Colonic mucosa (tissue), 4 donors: Measurements from ENCODE around the gene SPTB. TPM values are rescaled to one million over a fixed set of nuclear protein-coding genes. Genes with fewer than 3 reads are reported as not detected.

ENCODE experiments used
- DNase-seq: peaks from one replicate; pipeline ENCODE4 v3.0.0-alpha.2; 2020
- H3K27ac ChIP-seq: fragments of 200-600 bp; one replicate; pipeline ENCODE4 v1.8.0; 2021
- H3K27me3 ChIP-seq: fragments of 200-600 bp; one replicate; pipeline ENCODE4 v1.8.0; 2021
- H3K36me3 ChIP-seq: fragments of 200-600 bp; one replicate; pipeline ENCODE4 v1.8.0; 2021
- H3K4me1 ChIP-seq: fragments of 200-600 bp; one replicate; pipeline ENCODE4 v1.8.0; 2021; ENCODE audit warnings: mild to moderate bottlenecking
- H3K4me3 ChIP-seq: fragments of 200-600 bp; one replicate; pipeline ENCODE4 v1.8.0; 2021
- H3K9ac ChIP-seq, 2 donors: one replicate each; pipeline ENCODE4 v1.7.0; 2013; ENCODE audit warnings: control low read depth in 2 of 2, low read depth in 2 of 2, low read length in 2 of 2
- H3K9me3 ChIP-seq: fragments of 200-600 bp; one replicate; pipeline ENCODE4 v1.8.0; 2021
- intact Hi-C: fragments of 100-400 bp; cut with DNase I; formaldehyde crosslinking; loops from one replicate; pipeline ENCODE4 v1.14.1; 2022
- total RNA-seq, 2 donors: library from RNA; stranded (reverse); fragmentation: NEBNext Ultra II Directional in 1 of 2; extraction: Animal tissue kit (Norgen Biotek cat#: 25700) in 1 of 2; gene quantifications; one replicate each; pipeline ENCODE4 v1.2.1, GENCODE V29; 2021
- TF ChIP-seq, protein P1 (sequence below): fragments of 200-600 bp; IDR thresholded peaks from one replicate; pipeline ENCODE4 v1.8.0; 2022; ENCODE audit warnings: antibody characterized with exemption, mild to moderate bottlenecking
- donor health status: healthy.
- donor health status: DM: no; HTN: no; CAD: no.
- donor health status: DM: no; HTN: no; CAD: no.

Gene SPTB
- total RNA-seq, 2 donors from 2014 or later: 0.42 to 0.52 TPM

DNA sequence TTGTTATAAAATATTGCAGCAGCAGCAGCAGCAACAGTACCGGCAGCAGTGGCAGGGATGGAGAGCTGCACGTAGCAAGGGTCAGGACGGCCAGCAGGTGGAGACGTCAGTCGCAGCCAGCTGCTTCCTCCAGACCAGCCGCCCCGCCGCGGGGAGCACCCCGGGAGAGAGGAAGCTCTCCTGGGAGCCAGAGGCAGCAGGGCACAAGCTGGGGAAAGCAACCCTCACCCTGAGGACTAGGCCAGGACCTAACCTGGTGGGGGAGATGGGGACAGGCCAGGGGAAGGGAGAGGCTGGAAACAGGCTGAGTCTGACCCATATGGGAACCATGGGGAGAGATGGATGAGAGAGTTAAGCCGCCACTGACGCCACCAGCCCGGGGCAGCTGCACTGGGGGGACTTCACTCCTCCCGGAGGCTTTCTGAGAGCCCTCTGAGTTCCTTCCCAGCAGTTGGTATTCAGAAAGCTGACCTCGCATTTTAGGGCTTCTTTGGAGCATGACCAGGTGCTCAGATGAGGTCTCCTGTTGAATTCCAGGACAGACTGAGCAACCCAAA lies 56.3 kb downstream of the SPTB start:
- H3K4me1 ChIP-seq: peaks cover 3% of the 10 kb centered on the region
- H3K36me3 ChIP-seq: no peaks in the 10 kb centered on the region
- peak; percentile 72 for DNase-seq
- H3K9ac ChIP-seq: no peak overlapping the region
- intact Hi-C loops: loop anchor here (5.0 kb wide), 1 partner anchor 69 kb away; no protein-coding TSS in a partner anchor
- H3K27me3 ChIP-seq: no peaks in the 10 kb centered on the region
- no peaks in the 10 kb centered on the region for H3K9me3 ChIP-seq
- TF ChIP-seq, protein P1, sequence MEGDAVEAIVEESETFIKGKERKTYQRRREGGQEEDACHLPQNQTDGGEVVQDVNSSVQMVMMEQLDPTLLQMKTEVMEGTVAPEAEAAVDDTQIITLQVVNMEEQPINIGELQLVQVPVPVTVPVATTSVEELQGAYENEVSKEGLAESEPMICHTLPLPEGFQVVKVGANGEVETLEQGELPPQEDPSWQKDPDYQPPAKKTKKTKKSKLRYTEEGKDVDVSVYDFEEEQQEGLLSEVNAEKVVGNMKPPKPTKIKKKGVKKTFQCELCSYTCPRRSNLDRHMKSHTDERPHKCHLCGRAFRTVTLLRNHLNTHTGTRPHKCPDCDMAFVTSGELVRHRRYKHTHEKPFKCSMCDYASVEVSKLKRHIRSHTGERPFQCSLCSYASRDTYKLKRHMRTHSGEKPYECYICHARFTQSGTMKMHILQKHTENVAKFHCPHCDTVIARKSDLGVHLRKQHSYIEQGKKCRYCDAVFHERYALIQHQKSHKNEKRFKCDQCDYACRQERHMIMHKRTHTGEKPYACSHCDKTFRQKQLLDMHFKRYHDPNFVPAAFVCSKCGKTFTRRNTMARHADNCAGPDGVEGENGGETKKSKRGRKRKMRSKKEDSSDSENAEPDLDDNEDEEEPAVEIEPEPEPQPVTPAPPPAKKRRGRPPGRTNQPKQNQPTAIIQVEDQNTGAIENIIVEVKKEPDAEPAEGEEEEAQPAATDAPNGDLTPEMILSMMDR: peak; percentile 73
- H3K4me3 ChIP-seq: no peak overlapping the region
- H3K27ac ChIP-seq: no peak overlapping the region

DNA sequence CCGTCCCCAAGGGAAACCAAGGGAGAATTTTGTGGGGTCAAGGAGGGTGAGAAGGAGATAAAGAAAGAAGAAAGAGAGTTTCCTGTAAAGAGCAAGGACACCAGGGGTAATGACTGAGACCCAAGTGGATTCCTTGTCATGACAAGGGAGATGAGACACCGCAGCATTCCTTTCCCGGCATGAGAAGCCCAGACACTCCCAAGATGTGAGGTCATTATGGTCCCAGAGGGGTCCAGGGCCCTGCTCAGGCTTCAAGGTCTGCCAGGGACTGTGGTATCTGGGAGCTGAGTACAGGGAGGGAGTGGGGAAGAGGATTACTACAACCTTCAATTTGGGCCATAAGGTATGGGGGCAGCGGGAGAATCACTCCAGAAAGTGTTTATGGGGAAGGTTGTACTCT lies 58.1 kb downstream of the SPTB start:
- Histone ChIP-seq H3K36me3 (no peaks in the 10 kb centered on the region), H3K4me1 (peaks cover 3% of the 10 kb centered on the region), H3K9ac (no peak overlapping the region), H3K27me3 (no peaks in the 10 kb centered on the region), H3K9me3 (no peaks in the 10 kb centered on the region), H3K4me3 (no peak overlapping the region), H3K27ac (no peak overlapping the region)
- TF ChIP-seq, protein P1: no peak
- DNase-seq: no peak
- intact Hi-C loops: loop anchor here (5.0 kb wide), 1 partner anchor 71 kb away; no protein-coding TSS in a partner anchor

DNA sequence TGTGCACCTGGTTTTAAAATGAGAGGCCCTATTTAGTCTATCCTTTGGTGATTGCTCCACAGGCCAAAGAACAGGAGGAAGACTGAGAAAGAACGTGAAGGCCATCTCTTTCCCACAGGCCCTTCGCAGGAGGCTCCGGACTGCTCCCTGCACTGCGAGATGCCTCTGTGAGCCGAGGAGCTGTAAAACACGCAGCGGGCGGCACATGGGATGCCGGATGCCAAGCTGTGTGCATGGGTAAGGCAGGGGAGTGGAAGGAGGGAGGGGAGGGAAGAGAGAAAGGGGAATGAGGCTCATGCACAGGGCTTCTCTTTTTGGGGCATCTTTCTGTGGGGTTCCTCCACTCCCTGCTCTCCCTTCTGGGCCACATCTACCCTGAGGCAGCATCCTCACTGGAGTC lies 61.6 kb downstream of the SPTB start:
- Histone ChIP-seq H3K4me3 (no peak overlapping the region), H3K9ac (no peak overlapping the region), H3K27ac (no peak overlapping the region), H3K27me3 (no peaks in the 10 kb centered on the region), H3K4me1 (no peaks in the 10 kb centered on the region), H3K36me3 (no peaks in the 10 kb centered on the region), H3K9me3 (no peaks in the 10 kb centered on the region)
- no peak for DNase-seq
- intact Hi-C loops: no loop called here
- TF ChIP-seq, protein P1: no peak

DNA sequence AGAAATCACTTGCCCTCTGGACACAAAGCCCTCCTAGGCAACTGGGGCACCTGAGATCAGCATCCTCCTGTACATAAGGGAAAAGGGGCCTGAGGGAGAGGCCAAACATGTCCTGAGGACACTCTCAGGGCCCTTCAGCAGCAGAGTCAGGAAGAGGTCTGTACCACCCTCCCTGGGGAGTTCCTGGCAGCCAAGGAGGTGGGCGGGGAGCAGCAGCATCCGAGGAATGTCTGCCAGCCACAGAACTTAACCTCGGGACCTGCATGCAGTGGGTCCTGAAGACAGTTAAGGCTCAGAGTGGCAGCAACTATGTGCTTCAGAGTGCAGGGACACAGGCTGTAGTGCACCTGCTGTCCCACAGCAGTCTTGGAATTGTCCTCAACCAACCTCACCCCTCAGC lies 62.1 kb downstream of the SPTB start:
- intact Hi-C loops: no loop called here
- Histone ChIP-seq H3K36me3 (no peaks in the 10 kb centered on the region), H3K9me3 (no peaks in the 10 kb centered on the region), H3K27me3 (no peaks in the 10 kb centered on the region), H3K4me3 (no peak overlapping the region), H3K27ac (no peak overlapping the region), H3K4me1 (no peaks in the 10 kb centered on the region), H3K9ac (no peak overlapping the region)
- DNase-seq: no peak
- TF ChIP-seq, protein P1: no peak

DNA sequence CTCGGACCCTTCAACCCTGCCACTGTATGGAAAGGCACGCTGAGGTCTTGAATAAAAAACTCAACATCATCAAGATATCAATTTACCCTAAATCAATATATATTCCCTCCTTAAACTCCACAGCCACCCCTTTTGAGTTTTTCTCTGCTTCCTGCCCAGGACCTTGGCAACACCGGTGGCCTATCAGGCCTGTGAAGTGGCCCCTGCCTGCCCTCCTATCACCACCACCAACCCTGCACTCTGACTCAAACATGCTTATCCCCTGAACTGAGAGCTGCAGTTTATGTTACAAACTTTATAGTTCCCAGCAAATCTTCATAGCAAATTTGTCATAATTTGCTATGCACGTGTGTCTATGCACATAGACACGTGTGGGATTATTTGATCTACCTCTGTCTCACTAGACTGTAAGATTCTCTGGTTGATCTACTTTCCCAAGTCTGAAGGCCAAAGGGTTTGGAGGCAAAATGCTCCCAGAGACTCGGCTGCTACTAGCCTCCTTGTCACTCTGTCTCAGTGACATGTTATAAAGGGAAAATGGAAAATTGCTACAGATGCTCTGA lies 63.4 kb downstream of the SPTB start:
- no peak overlapping the region for H3K27ac ChIP-seq
- no peaks in the 10 kb centered on the region for H3K4me1 ChIP-seq
- TF ChIP-seq, protein P1: no peak
- no peaks in the 10 kb centered on the region for H3K27me3 ChIP-seq
- H3K9me3 ChIP-seq: no peaks in the 10 kb centered on the region
- no peak for DNase-seq
- intact Hi-C loops: no loop called here
- no peak overlapping the region for H3K4me3 ChIP-seq
- H3K36me3 ChIP-seq: no peaks in the 10 kb centered on the region
- no peak overlapping the region for H3K9ac ChIP-seq
